GM12878 (cell line): ENCODE measurements around the gene ECEL1.
"Not testable (repeated sequence)": the region's sequence is repeated elsewhere in the genome, so short reads cannot be mapped to it uniquely, and the experiment has no call there.

Source experiments
- POLR2AphosphoS5 ChIP-seq: IDR thresholded peaks from 2 replicates; pipeline ENCODE4 v1.6.1; 2011; ENCODE audit warnings: mild to moderate bottlenecking, low read length, inconsistent platforms
- STAT1 ChIP-seq: fragments of 450-650 bp; conservative IDR thresholded peaks from 2 replicates; pipeline ENCODE4 v1.6.1; 2014; ENCODE audit warnings: antibody characterized with exemption, mild to moderate bottlenecking

GRCh38 chr2:232443047-232443446 is 44.6 kb downstream of the ECEL1 start:
- TF ChIP-seq STAT1, POLR2AphosphoS5: not testable (repeated sequence)
